K562 (cell line): Measurements from ENCODE around the gene METRN. TPM values are rescaled to one million over a fixed set of nuclear protein-coding genes. Genes with fewer than 3 reads are reported as not detected.

Experiments
- BACH1 ChIP-seq: fragments of 200-800 bp; sonication (Bioruptor generic); IDR thresholded peaks from 2 replicates; pipeline ENCODE4 v1.6.1; 2016; ENCODE audit warnings: missing genetic modification characterization, missing compliant biosample characterization
- CBX2 ChIP-seq: fragments of 200-600 bp; sonication (generic); IDR thresholded peaks from one replicate; pipeline ENCODE4 v1.6.1; 2012; ENCODE audit warnings: mild to moderate bottlenecking, low read length, inconsistent platforms; ENCODE audit not compliant: insufficient read depth, poor library complexity, severe bottlenecking
- DNMT1 ChIP-seq: fragments of 450-650 bp; IDR thresholded peaks from 2 replicates; pipeline ENCODE4 v1.6.1; 2016; ENCODE audit warnings: antibody characterized with exemption, mild to moderate bottlenecking
- FOXO4 ChIP-seq: fragments of 450-650 bp; formaldehyde crosslinking; IDR thresholded peaks from 2 replicates; pipeline ENCODE4 v1.4.0; 2020; ENCODE audit warnings: mild to moderate bottlenecking, moderate library complexity
- KDM4B ChIP-seq, 2 experiments: fragments of 450-650 bp in 1 of 2; sonication (generic) in 1 of 2; IDR thresholded peaks; 2 replicates each; pipeline ENCODE4 v1.6.1; 2016 to 2017; ENCODE audit warnings: borderline replicate concordance in 2 of 2, antibody characterized with exemption in 1 of 2, low read depth in 1 of 2, mild to moderate bottlenecking in 1 of 2
- MXD1 ChIP-seq: fragments of 250-450 bp; sonication (Bioruptor Pico); IDR thresholded peaks from 2 replicates; pipeline ENCODE4 v1.8.0; 2021; ENCODE audit warnings: borderline replicate concordance, mild to moderate bottlenecking, moderate library complexity; ENCODE audit not compliant: poor library complexity, severe bottlenecking
- POLR2AphosphoS5 ChIP-seq: IDR thresholded peaks from 2 replicates; pipeline ENCODE4 v1.6.1; 2011; ENCODE audit warnings: mild to moderate bottlenecking, low read depth, low read length, moderate library complexity; ENCODE audit not compliant: control insufficient read depth, insufficient read depth
- POLR2B ChIP-seq: fragments of 450-650 bp; IDR thresholded peaks from 2 replicates; pipeline ENCODE4 v1.6.1; 2018; ENCODE audit warnings: low read depth; ENCODE audit not compliant: partially characterized antibody
- PURB ChIP-seq: sonication (generic); formaldehyde crosslinking; IDR thresholded peaks from 2 replicates; pipeline ENCODE4 v1.9.0; 2021; ENCODE audit warnings: low read depth, mild to moderate bottlenecking, missing genetic modification reagents
- TCF7L2 ChIP-seq: fragments of 150-350 bp; IDR thresholded peaks from 2 replicates; pipeline ENCODE4 v1.6.1; 2016; ENCODE audit warnings: low read depth, mild to moderate bottlenecking, low read length, moderate library complexity
- THRAP3 ChIP-seq: fragments of 450-650 bp; IDR thresholded peaks from 2 replicates; pipeline ENCODE4 v1.6.1; 2016; ENCODE audit warnings: mild to moderate bottlenecking, inconsistent platforms, borderline replicate concordance
- ZNF232 ChIP-seq: sonication (generic); formaldehyde crosslinking; IDR thresholded peaks from 2 replicates; pipeline ENCODE4 v1.8.0; 2022; ENCODE audit warnings: mild to moderate bottlenecking, missing genetic modification reagents
- ZNF311 ChIP-seq: fragments of 250-450 bp; sonication (Bioruptor Pico); IDR thresholded peaks from 2 replicates; pipeline ENCODE4 v1.4.0; 2020; ENCODE audit warnings: mild to moderate bottlenecking, moderate library complexity
- ZNF324 ChIP-seq: fragments of 250-450 bp; sonication (Bioruptor Pico); IDR thresholded peaks from 2 replicates; pipeline ENCODE4 v1.4.0; 2020; ENCODE audit warnings: mild to moderate bottlenecking
- ZNF444 ChIP-seq: fragments of 250-450 bp; sonication (Bioruptor Pico); IDR thresholded peaks from 2 replicates; pipeline ENCODE4 v1.4.0; 2020; ENCODE audit warnings: mild to moderate bottlenecking, moderate library complexity
- ZNF584 ChIP-seq: fragments of 200-800 bp; sonication (Bioruptor generic); IDR thresholded peaks from 2 replicates; pipeline ENCODE4 v1.6.1; 2016; ENCODE audit warnings: low read depth, mild to moderate bottlenecking, missing genetic modification characterization, missing compliant biosample characterization
- ZNF699 ChIP-seq: fragments of 250-450 bp; sonication (Bioruptor Pico); IDR thresholded peaks from 2 replicates; pipeline ENCODE4 v1.8.0; 2021; ENCODE audit warnings: mild to moderate bottlenecking, moderate library complexity; ENCODE audit not compliant: insufficient replicate concordance
- polyA plus RNA-seq, 8 experiments: library from polyadenylated mRNA; depleted of rRNA in 4 of 8; stranded (reverse) in 5 of 8; unstranded in 3 of 8; fragments of >200 nt; fragmentation: Nextera tagmentation in 2 of 8; fragmentation: Illumina TruSeq in 1 of 8; extraction: Ambion mirVana in 2 of 8; extraction: Trizol in 1 of 8; gene quantifications; 2 replicates each; pipeline versions ENCODE4 v1.2.1 to v1.2.3, GENCODE V29; 2011 to 2014; ENCODE audit warnings: inconsistent platforms in 1 of 8, missing spikeins in 1 of 8
- total RNA-seq, 7 experiments: library from RNA; depleted of rRNA in 6 of 7; stranded (reverse); fragments of >200 nt in 6 of 7; fragmentation: Illumina TruSeq in 2 of 7; extraction: Trizol in 2 of 7; gene quantifications; 2 replicates each; pipeline versions ENCODE4 v1.2.1 to v1.2.3, GENCODE V29; 2011 to 2021; ENCODE audit warnings: low replicate concordance in 1 of 7

METRN gene
- total and polyA plus RNA-seq, 9 of the 15 experiments (the other 6 are each of a cell fraction or from before 2014, with no cell fraction given) = 0.20 to 89.8 (median 15.4) TPM

DNA sequence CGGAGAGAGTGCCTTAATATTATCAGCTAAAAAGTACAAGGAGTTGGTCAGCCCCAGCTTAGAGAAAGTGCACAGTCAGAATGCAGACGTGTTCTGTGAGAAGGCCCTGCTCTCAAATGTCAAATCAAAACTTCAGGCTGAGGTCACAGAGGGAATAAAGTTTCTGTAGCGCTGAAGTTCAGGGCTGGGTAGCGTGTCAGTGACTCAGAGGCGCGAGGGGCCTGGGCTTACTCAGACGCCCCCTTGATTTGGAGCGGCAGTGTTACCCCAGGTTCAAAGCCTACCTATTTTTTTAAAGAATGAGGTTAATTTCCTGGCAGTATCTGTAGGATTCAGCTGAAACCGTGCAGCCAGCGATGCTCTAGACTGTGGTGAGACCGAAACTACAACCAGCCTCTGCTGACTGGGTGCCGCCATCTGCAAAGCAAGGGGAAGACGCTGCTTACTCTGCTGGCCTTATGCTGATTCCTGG lies 21.1 kb downstream of the METRN start (continued):
- TF ChIP-seq POLR2AphosphoS5 (no peak), DNMT1 (no peak), FOXO4 (CRISPR knock-in tag) (no peak), MXD1 (CRISPR knock-in tag) (no peak), KDM4B (IDR thresholded peaks at IDR 0.05; ENCODE audit: borderline replicate concordance in 2 of 2, low read depth in 1 of 2) (no peak), TCF7L2 (no peak), CBX2 (no peak), PURB (no peak), ZNF584 (CRISPR knock-in tag) (no peak), ZNF311 (CRISPR knock-in tag) (no peak), ZNF324 (CRISPR knock-in tag) (no peak), ZNF232 (CRISPR knock-in tag) (no peak), BACH1 (tag) (no peak), POLR2B (no peak), ZNF699 (CRISPR knock-in tag) (no peak), THRAP3 (no peak), ZNF444 (CRISPR knock-in tag) (no peak)
